Mucosa of gallbladder (tissue), 1 donor: ENCODE data around the gene RIMBP3C. TPM values are rescaled to one million over a fixed set of nuclear protein-coding genes. Genes with fewer than 3 reads are reported as not detected.
A peak's percentile ranks its signal among the peaks of the same experiment; 100 is the strongest.
"Not testable (repeated sequence)": the region's sequence is repeated elsewhere in the genome, so short reads cannot be mapped to it uniquely, and the experiment has no call there.

Experiments used
- DNase-seq: peaks from one replicate; pipeline ENCODE4 v3.0.0-alpha.2; 2020; ENCODE audit warnings: low spot score
- total RNA-seq: library from RNA; stranded (reverse); gene quantifications from one replicate; pipeline ENCODE4 v1.2.1, GENCODE V29; 2021
- donor health status: DM: no; HTN: no; CAD: no.

RIMBP3C gene
- total RNA-seq, 1 donor from 2014 or later, result 0.26 TPM

DNA sequence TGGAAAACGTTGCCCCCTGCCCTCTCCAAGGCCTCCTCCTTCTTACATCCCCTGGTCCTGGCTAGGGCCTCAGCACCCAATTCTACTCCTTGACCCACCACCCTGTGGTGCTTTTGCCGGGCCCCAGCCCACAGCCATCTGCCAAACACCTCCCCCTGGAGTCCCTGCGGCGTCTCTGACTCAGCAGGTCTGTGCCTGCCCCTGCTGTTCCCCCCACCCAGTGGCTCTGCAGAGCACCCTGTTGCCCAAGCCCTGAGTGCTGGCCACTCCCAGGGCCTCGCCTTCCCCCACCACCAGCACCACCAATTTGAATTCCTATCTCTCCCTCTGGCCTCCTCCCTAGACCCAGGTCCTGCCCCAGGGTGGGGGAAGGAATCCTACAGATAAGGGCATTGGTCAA is 19.7 kb downstream of the RIMBP3C start:
- DNase-seq, result not testable (repeated sequence)

DNA sequence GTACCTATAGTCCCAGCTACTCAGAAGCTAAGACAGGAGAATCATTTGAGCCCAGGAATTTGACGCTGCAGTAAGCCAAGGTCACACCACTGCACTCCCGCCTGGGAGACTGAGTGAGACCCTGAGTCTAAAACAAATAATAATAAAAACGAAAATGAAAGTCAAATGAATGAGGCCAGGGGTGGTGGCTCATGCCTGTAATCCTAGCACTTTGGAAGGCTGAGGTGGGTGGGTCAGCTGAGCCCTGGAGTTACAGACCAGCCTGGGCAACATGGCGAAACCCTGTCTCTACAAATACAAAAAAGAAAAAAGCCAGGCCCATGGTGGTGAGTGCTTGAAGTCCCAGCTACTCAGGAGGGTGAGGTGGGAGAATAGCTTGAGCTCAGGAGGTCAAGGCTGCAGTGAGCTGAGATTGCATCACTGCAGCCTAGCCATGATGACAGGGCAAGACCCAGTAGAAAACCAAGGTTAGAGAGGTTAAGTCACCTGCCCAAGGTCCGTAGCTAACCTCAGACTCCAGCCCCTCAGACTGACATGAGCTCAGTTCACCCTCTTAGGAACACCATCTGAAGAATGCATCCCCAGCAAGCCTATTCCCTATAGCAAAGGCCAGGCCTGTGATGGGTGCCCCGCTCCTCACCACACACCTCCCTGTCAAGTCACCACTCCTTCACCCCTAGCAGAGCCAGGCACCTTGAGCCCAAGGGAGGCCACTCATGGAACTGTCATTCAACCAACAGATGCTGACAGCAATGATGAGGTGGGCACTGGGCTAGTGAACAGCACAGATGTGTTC is 24.4 kb downstream of the RIMBP3C start:
- not testable (repeated sequence) for DNase-seq

DNA sequence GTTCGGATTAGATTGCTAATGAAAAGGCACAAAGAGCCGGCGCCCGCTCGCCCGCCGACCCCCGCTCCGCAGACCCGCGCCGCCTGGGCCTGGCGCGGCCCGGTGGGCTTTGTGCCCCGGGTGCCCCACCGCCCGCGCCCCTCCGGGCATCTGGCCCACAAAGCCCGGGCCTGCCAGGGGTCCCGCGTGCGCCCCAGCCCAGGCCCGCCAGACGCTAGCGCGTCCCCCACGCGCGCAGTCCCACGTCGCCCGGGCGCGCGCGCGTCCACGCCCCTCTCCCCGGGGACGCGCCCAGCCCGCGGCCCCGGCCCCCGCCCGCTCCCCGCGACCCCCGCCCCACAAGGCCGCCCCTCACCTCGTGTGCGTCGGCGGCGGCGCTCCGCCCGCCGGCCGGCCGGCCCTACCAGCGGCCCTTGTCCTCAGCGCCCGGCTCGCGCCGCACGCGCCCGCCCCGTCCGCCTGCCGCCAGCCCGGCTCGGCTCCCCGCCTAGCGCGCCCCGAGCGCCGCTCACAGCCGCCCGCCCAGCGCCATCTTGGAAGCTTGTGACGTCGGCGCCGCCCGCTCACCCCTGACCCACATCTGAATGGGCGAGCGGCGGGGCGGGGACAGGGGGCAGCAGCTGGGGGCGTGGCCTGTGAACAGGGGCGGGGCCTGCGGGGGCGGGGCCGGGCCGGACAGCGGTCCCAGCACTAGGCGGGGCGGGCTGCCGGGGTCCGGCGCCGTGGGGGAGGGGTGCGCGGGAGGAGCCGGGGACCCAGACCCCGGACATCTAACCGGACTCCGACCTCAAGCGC is 34.1 kb downstream of the RIMBP3C start:
- not testable (repeated sequence) for DNase-seq

DNA sequence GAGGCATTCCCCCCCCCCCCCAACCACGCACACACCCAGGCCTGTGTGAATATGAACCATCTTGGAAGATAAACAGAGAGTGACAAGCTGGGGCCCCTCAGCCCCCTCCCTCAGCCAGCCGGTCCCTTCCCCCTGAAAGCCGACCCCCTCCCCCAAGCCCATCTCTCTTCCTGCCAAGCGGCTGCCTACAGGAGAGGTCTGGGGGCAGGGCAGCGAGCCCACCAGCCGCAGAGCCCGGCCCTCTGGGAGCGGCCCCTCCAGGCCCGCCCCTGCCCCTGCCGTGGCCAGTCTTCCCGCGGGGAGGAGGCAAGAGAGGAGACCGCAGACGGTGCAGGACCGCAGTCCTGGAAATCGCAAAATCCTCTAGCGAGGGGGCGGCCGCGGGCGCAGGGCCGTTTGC is 34.7 kb downstream of the RIMBP3C start:
- not testable (repeated sequence) for DNase-seq

DNA sequence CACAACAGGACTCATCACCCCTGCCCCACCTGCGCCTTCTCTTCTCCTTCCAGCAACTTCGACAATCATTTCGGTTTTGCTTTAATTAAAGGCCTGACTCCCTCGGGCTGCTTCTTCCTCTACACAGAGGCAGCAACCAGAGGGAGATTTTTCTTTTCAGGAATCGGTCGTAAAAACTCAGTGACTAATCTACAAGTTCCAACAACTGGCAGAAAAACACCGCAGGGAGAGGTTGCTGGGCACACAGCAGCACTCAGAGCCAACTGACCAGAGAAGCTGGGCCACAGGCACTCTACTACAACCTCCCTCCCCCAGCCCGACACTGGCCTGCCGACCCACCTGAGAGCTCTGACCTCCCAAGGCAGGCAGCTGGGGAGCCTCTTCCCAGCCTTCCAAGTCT is 36.0 kb downstream of the RIMBP3C start:
- DNase-seq, result not testable (repeated sequence)

DNA sequence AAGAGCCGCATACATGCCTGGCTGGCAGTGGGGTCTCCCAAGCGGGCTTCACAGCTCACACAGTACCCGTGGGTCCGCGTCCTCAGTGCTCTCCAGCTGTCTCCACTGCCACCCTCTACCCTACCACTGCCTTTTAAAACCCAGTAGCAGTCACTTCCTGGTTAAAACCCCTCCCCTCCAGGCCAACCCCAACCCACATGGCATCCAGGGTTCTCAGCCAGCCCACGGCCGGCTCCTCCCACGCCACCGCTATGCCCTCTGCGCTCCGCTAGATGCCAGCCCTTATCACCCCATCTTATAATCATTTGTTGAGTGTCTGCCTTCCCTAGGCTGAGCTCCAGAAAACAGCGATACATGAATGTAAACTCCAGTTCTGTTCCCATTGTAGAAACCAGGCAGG is 37.1 kb downstream of the RIMBP3C start:
- DNase-seq, result not testable (repeated sequence)

DNA sequence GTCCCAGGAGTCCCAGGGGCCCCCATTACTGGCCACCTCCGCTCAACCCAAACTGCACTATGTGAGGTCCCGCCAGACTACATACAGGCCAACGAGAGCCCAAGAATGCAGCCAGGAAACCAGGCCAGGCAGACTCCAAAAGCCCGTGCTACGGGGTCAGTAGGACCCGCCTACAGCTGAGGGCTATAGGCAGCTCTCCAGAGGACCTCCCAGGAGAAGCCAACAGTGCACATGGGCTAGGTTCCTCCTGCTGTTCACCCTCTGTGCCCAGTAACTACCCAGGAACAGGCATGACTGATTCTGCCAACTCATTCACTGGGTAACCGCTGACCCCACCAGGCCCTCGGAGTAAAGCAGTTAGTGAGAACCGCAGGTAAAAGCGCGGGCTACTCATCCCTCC is 39.2 kb downstream of the RIMBP3C start:
- DNase-seq, result peak; percentile 8

DNA sequence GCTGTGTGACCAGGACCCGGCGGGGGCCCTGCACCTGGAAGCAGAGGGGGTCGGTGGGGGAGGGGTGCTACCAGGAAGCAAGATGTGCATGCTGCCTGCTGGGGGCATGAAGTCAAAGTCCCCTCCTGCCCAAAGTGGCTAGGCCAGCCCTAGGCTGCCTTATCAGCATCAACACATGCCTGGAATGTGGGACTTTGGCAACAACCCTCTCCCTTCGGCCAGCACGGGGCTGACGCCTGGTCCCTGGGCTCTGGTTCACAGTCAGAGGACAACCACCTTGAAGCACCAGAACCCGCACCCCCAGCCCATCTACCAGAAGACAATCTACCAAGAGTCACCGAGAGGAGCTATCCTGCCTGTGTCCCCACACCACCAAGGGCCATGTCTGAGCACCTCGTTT is 40.9 kb downstream of the RIMBP3C start:
- DNase-seq, result not testable (repeated sequence)

DNA sequence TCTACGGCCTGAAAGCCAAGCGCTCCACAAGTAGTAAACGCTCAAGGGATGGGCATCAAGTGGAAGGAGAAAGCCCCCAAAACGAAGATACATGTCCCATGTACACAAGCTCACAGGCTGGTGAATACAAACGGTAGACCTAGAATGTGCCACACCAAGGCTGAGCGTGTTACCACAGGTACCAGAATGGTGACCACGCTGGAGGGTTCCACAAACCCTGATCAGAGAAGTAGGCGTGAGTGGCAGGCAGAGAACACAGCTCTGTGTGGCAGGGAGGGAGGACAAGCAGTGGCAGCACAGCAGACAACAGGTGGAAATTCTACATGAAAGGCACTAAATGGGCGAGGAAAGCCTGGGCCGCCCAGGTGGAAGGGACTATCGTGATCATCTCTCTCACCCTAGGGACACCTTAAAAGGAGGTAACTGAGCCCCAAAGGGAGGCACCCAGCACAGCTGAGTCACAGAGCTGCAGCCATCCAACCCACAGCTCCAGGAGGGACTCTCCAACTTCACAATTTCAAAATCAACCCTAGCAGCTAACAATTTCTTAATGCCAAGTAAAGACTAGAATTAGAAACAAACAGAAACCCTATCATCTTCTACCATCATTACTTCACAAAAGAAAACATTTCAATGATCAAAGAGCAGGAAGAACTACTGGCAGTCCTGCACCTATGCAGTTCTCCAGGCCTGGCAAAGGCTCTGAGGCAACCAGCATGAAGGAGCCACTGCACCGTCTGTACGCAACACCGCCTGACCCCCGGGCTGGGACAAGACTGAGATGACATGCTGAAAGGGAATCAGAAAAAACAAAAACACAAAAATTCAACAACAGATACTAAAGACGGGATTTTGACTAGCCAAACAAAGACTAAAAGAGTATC is 51.4 kb downstream of the RIMBP3C start:
- not testable (repeated sequence) for DNase-seq

DNA sequence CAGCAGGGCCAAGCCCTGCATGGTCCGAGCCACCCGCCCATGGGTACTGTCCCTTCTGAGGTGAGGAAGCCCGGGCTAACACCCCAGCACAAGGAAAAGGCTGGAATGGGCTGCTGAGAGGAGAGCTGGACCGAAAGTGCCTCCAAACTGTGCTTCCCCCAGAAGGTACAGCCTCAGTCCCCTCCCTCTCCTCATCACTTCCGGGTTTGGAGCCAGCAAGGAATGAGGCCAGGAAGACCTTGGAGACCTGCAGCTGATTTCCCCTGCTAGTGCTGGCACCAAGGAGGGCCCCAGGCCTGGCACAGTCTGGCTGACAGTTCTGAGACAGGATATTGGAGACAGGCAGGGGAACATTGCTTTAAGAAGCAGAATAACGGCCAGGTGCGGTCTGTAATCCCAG is 52.8 kb downstream of the RIMBP3C start:
- not testable (repeated sequence) for DNase-seq

DNA sequence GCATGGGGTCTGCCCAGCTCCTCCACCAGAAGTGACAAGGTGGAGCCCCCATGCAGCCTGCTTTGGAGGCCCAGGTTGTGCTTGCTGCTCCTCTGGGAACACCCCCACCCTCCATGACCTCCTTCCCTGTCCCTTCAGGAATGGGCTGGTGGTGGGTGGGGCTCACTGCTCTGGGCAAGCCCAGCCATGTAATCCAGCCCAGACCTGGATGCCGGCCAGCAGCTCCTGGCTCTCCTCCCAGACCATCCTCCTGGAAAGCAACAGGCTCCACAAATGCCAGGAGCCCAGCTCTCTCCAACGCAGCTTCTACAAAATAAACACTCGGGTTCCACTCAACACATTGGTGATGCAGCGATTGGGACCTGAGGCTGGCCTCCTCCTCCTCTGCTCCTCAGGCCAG is 53.3 kb downstream of the RIMBP3C start:
- not testable (repeated sequence) for DNase-seq

Other genes starting within 250 kb of the RIMBP3C start
- gene RIMBP3B, start 167.7 kb downstream of the RIMBP3C start, total RNA-seq, result 1.0 TPM
- 4.5 TPM for gene HIC2, start 134.1 kb downstream of the RIMBP3C start, total RNA-seq
- gene TMEM191C, start 84.1 kb downstream of the RIMBP3C start, total RNA-seq, result 2.8 TPM
- gene UBE2L3, start 16.3 kb upstream of the RIMBP3C start, total RNA-seq, result 55.4 TPM
- gene YDJC, start 78.6 kb upstream of the RIMBP3C start, total RNA-seq, result 27.4 TPM
- gene CCDC116, start 81.3 kb upstream of the RIMBP3C start, total RNA-seq, result 0.37 TPM
- 61.4 TPM for gene SDF2L1, start 90.8 kb upstream of the RIMBP3C start, total RNA-seq
- gene PPIL2, start 114.6 kb upstream of the RIMBP3C start, total RNA-seq, result 46.6 TPM
- 10.0 TPM for gene YPEL1, start 184.3 kb upstream of the RIMBP3C start, total RNA-seq